ENCODE results near the gene CARD16. TPM values are rescaled to one million over a fixed set of nuclear protein-coding genes. Genes with fewer than 3 reads are reported as not detected.

Gene CARD16
- total RNA-seq, 1 experiment from 2014 or later, result 8.8 TPM

DNA sequence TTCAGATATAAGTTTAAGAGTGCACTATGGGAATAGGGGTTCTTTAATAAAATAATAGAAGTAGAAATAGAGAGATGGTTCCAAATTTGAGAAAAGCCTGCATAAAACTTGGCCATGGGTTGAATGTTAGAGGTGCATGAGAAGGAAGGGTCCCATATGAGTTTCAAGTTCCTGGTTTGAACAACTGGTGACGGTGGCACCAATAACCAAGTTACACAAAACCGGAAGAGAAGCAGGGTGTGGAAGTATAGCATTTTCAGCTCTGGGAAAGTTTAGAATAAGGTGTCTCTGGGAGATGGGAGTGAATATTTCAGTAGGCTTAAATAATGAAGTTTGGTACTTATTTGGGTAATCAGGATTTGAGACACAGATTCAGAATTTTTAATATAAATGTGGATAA is 12.6 kb downstream of the CARD16 start:
- TF ChIP-seq, protein P1, sequence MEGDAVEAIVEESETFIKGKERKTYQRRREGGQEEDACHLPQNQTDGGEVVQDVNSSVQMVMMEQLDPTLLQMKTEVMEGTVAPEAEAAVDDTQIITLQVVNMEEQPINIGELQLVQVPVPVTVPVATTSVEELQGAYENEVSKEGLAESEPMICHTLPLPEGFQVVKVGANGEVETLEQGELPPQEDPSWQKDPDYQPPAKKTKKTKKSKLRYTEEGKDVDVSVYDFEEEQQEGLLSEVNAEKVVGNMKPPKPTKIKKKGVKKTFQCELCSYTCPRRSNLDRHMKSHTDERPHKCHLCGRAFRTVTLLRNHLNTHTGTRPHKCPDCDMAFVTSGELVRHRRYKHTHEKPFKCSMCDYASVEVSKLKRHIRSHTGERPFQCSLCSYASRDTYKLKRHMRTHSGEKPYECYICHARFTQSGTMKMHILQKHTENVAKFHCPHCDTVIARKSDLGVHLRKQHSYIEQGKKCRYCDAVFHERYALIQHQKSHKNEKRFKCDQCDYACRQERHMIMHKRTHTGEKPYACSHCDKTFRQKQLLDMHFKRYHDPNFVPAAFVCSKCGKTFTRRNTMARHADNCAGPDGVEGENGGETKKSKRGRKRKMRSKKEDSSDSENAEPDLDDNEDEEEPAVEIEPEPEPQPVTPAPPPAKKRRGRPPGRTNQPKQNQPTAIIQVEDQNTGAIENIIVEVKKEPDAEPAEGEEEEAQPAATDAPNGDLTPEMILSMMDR (IDR thresholded peaks at IDR 0.05; ENCODE audit: unreplicated experiment), result no peak
- Mint-ChIP-seq H3K9me3 (ENCODE audit: low read depth, unreplicated experiment) (no peaks in the 10 kb centered on the region), H3K36me3 (ENCODE audit: insufficient read depth, unreplicated experiment) (no peaks in the 10 kb centered on the region), H3K4me1 (ENCODE audit: low read depth, unreplicated experiment) (no peaks in the 10 kb centered on the region), H3K27ac (ENCODE audit: unreplicated experiment) (no peak overlapping the region), H3K27me3 (ENCODE audit: unreplicated experiment) (no peaks in the 10 kb centered on the region), H3K4me3 (ENCODE audit: low read depth, unreplicated experiment) (no peak overlapping the region)
- intact Hi-C loops (cut with micrococcal nuclease; ENCODE audit: unreplicated experiment), result no loop called here
- no peak for DNase-seq
- CTCF ChIA-PET, result no interaction called here
- no TSS peak for BruUV-seq (replicated peaks)

DNA sequence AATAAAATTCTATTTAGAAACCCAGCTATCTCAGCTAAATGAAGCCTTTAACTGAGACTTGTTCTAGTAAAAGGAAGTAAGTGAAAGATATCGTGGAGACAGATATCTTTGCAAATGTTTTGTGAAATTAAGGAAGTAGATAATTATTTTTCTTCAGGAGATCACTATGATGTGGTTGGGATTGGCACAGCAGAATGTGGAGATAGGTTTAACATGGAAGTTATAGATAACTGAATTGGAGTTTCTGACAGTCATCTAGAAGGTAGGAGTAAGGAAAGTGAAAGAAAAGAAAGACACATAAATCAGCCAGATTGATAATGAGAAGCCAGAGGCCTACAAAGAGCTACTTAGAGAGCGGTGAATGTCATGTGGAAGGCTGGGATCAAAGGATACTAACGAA is 17.5 kb downstream of the CARD16 start:
- Mint-ChIP-seq H3K9me3 (ENCODE audit: low read depth, unreplicated experiment) (no peaks in the 10 kb centered on the region), H3K27ac (ENCODE audit: unreplicated experiment) (no peak overlapping the region), H3K27me3 (ENCODE audit: unreplicated experiment) (no peaks in the 10 kb centered on the region), H3K36me3 (ENCODE audit: insufficient read depth, unreplicated experiment) (no peaks in the 10 kb centered on the region), H3K4me3 (ENCODE audit: low read depth, unreplicated experiment) (no peak overlapping the region), H3K4me1 (ENCODE audit: low read depth, unreplicated experiment) (no peaks in the 10 kb centered on the region)
- no TSS peak for BruUV-seq (replicated peaks)
- TF ChIP-seq, protein P1 (IDR thresholded peaks at IDR 0.05; ENCODE audit: unreplicated experiment), result no peak
- CTCF ChIA-PET, result no interaction called here
- intact Hi-C loops (cut with micrococcal nuclease; ENCODE audit: unreplicated experiment), result no loop called here
- no peak for DNase-seq

DNA sequence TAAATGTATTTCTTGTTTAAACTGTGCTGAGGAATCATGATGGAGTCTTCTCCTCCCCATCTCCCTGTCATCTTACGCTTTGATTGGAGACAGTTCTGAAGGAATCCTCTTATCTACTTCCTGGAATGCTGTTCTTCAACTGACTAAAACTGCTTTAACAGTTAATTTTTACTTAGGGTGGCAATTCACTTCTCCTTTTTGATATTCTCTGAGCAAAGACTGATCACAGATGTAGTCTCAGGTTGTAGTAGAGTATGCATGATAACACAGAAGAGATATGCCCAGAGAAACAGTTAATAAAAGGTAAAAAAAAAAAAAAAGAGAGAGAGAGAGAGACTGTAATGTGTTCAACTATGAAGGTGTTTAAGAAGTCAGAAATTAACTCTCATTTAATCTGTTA is 20.7 kb downstream of the CARD16 start:
- intact Hi-C loops (cut with micrococcal nuclease; ENCODE audit: unreplicated experiment), result no loop called here
- Mint-ChIP-seq H3K4me1 (ENCODE audit: low read depth, unreplicated experiment) (no peaks in the 10 kb centered on the region), H3K27ac (ENCODE audit: unreplicated experiment) (no peak overlapping the region), H3K27me3 (ENCODE audit: unreplicated experiment) (no peaks in the 10 kb centered on the region), H3K36me3 (ENCODE audit: insufficient read depth, unreplicated experiment) (no peaks in the 10 kb centered on the region), H3K4me3 (ENCODE audit: low read depth, unreplicated experiment) (no peak overlapping the region), H3K9me3 (ENCODE audit: low read depth, unreplicated experiment) (no peaks in the 10 kb centered on the region)
- TF ChIP-seq, protein P1 (IDR thresholded peaks at IDR 0.05; ENCODE audit: unreplicated experiment), result no peak
- BruUV-seq (replicated peaks), result no TSS peak
- DNase-seq, result no peak
- CTCF ChIA-PET, result no interaction called here

DNA sequence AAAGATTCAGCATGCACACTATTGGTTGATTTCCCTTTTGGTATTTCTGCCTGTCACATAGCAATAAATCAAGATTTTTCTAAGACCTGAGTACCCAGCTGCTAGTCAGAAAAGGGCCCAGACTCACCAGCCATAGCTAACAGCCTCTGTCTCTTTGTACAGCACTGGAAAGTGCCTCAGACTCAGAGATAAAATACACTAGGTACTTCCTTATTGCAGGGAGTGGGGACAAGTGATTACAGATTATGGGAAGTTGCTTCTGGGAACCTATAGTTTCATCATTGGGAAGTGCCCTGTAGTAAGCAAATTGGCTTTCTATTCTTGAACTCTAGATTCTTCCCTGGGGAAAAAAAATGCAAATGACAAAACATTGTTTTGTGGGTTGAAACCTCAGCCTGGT is 22.1 kb downstream of the CARD16 start, which contains the start of gene CASP5:
Gene CASP5, minus strand, starts transcription at position 166 of the 400 bp plus-strand sequence. Its CDS starts 32 bp downstream, at position 134.
- DNase-seq, result no peak
- Mint-ChIP-seq H3K27ac (ENCODE audit: unreplicated experiment) (no peak within 1 kb of the TSS), H3K9me3 (ENCODE audit: low read depth, unreplicated experiment) (no peaks in the 10 kb centered on the region), H3K4me1 (ENCODE audit: low read depth, unreplicated experiment) (no peaks in the 10 kb centered on the region), H3K4me3 (ENCODE audit: low read depth, unreplicated experiment) (no peak within 1 kb of the TSS), H3K36me3 (ENCODE audit: insufficient read depth, unreplicated experiment) (no peaks in the 10 kb centered on the region), H3K27me3 (ENCODE audit: unreplicated experiment) (no peaks in the 10 kb centered on the region)
- intact Hi-C loops (cut with micrococcal nuclease; ENCODE audit: unreplicated experiment), result no loop called here
- no TSS peak for BruUV-seq (replicated peaks)
- TF ChIP-seq, protein P1 (IDR thresholded peaks at IDR 0.05; ENCODE audit: unreplicated experiment), result no peak
- CTCF ChIA-PET, result no interaction called here
